OCI-LY7 (cell line): ENCODE data around the gene SENP5.

Experiments
- EZH2phosphoT487 ChIP-seq: fragments of 200-600 bp; sonication (generic); IDR thresholded peaks from 2 replicates; pipeline ENCODE4 v1.6.1; 2018; ENCODE audit warnings: low read depth, borderline replicate concordance, mild to moderate bottlenecking, mixed run types, antibody characterized with exemption, low read length, moderate library complexity, mixed read lengths
- TF ChIP-seq, protein P1 (sequence below): fragments of 200-600 bp; sonication (generic); conservative IDR thresholded peaks from 2 replicates; pipeline ENCODE4 v1.5.1; 2014; ENCODE audit warnings: mild to moderate bottlenecking, antibody characterized with exemption, low read length, moderate library complexity, mixed read lengths

DNA sequence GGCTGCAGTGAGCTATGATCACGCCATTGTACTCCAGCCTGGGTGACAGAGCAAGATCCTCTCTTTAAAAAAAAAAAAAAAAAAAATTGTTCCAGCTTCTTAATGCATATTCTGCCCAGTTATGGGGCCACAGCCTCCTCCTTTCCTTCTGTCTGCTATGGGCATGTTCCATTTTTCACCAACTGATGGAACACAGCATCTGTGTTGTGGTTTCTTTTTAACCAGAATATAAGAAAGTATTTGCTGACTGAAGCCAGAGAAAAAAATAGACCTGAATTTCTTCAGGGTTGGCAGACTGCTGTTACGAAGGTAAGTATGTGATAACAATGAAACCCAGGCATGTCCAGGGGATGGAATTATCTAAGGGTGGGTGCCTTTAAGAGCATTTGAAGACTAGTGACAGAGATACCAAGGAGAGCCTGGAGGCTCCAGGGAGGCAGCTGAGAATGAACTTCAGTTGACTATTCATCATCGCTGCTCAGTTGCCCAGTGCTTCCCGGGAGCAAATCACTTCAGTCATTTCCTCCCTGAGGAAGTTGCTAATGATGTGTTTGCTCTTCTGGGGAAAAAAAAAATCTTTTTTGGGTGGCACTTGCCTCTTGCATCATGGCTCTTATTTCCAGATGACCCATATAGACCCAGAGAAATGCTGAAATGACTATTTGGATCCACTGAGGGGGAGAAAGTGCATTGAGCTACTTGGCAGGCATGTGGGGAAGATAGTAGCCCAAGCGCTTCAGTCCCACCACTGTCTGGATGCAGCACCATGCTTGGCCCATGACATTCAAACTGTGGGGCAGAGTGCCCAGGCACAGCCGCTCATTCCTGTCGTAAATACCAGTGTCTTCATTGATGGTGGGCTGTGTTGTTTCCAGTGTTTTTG, 60.1 kb downstream of the SENP5 start:
- TF ChIP-seq, protein P1, sequence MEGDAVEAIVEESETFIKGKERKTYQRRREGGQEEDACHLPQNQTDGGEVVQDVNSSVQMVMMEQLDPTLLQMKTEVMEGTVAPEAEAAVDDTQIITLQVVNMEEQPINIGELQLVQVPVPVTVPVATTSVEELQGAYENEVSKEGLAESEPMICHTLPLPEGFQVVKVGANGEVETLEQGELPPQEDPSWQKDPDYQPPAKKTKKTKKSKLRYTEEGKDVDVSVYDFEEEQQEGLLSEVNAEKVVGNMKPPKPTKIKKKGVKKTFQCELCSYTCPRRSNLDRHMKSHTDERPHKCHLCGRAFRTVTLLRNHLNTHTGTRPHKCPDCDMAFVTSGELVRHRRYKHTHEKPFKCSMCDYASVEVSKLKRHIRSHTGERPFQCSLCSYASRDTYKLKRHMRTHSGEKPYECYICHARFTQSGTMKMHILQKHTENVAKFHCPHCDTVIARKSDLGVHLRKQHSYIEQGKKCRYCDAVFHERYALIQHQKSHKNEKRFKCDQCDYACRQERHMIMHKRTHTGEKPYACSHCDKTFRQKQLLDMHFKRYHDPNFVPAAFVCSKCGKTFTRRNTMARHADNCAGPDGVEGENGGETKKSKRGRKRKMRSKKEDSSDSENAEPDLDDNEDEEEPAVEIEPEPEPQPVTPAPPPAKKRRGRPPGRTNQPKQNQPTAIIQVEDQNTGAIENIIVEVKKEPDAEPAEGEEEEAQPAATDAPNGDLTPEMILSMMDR, result no peak
- TF ChIP-seq EZH2phosphoT487, result no peak
